ENCODE data around the gene PLCG2. TPM values are rescaled to one million over a fixed set of nuclear protein-coding genes. Genes with fewer than 3 reads are reported as not detected.

Gene PLCG2
- total RNA-seq, 1 experiment from 2014 or later: 3.5 TPM

GRCh38 chr16:82010649-82011048 is 231.6 kb downstream of the PLCG2 start:
- H3K27me3 ChIP-seq (ENCODE audit: low read length): no peaks in the 10 kb centered on the region
- no peak for TF ChIP-seq EZH2phosphoT487 (IDR thresholded peaks at IDR 0.05; ENCODE audit: borderline replicate concordance, low read length)
- no peak for TF ChIP-seq EZH2 (IDR thresholded peaks at IDR 0.05; ENCODE audit: low read length, unreplicated experiment)
- no peak for TF ChIP-seq CTCF (conservative IDR thresholded peaks at IDR 0.05; ENCODE audit: low read depth, low read length)
- DNase-seq: no peak
- H4K20me1 ChIP-seq (ENCODE audit: low read length): no peaks in the 10 kb centered on the region
- no peaks in the 10 kb centered on the region for H3K4me1 ChIP-seq (ENCODE audit: insufficient read depth, low read length)
- no TSS peak for BruUV-seq (replicated peaks)
- H3K9ac ChIP-seq (ENCODE audit: low read length): no peak overlapping the region
- H3K9me2 ChIP-seq (replicated peaks; ENCODE audit: low read length): no peaks in the 10 kb centered on the region
- no peak for ATAC-seq
- H2AFZ ChIP-seq (ENCODE audit: low read length): no peak overlapping the region
- no peak overlapping the region for H3K4me3 ChIP-seq (ENCODE audit: low read length)
- intact Hi-C loops (cut with micrococcal nuclease): no loop called here
- no peaks in the 10 kb centered on the region for H3K36me3 ChIP-seq (ENCODE audit: low read depth, low read length)
- CTCF ChIA-PET: no interaction called here
- H3K27ac ChIP-seq (ENCODE audit: low read length): no peak overlapping the region
- H3K9me3 ChIP-seq (ENCODE audit: low read length): 0 out of 2 replicates have a peak, but pooled peaks cover 4% of the 10 kb centered on the region
- no peaks in the 10 kb centered on the region for H3F3A ChIP-seq (ENCODE audit: low read length, unreplicated experiment)
- no peak overlapping the region for H3K4me2 ChIP-seq (ENCODE audit: low read length)
- no peaks in the 10 kb centered on the region for H3K79me2 ChIP-seq (ENCODE audit: low read length)
- POLR2A ChIA-PET (ENCODE audit: unreplicated experiment): no interaction called here

- Histone ChIP-seq H4K20me1 (ENCODE audit: low read length) (no peaks in the 10 kb centered on the region), H2AFZ (ENCODE audit: low read length) (no peak within 1 kb of the TSS), H3K27ac (ENCODE audit: low read length) (no peak within 1 kb of the TSS), H3K27me3 (ENCODE audit: low read length) (no peaks in the 10 kb centered on the region), H3K9me3 (ENCODE audit: low read length) (0 out of 2 replicates have a peak, but pooled peaks cover 4% of the 10 kb centered on the region), H3K4me2 (ENCODE audit: low read length) (no peak within 1 kb of the TSS), H3K79me2 (ENCODE audit: low read length) (no peaks in the 10 kb centered on the region), H3K4me1 (ENCODE audit: insufficient read depth, low read length) (no peaks in the 10 kb centered on the region), H3K36me3 (ENCODE audit: low read depth, low read length) (no peaks in the 10 kb centered on the region), H3K9me2 (replicated peaks; ENCODE audit: low read length) (no peaks in the 10 kb centered on the region), H3K4me3 (ENCODE audit: low read length) (no peak within 1 kb of the TSS), H3K9ac (ENCODE audit: low read length) (no peak within 1 kb of the TSS), H3F3A (ENCODE audit: low read length, unreplicated experiment) (no peaks in the 10 kb centered on the region)
- POLR2A ChIA-PET (ENCODE audit: unreplicated experiment): no interaction called here
- CTCF ChIA-PET: no interaction called here
- DNase-seq: no peak
- intact Hi-C loops (cut with micrococcal nuclease): no loop called here
- BruUV-seq (replicated peaks): no TSS peak
- TF ChIP-seq CTCF (conservative IDR thresholded peaks at IDR 0.05; ENCODE audit: low read depth, low read length): no peak
- TF ChIP-seq EZH2 (IDR thresholded peaks at IDR 0.05; ENCODE audit: low read length, unreplicated experiment): no peak
- no peak for TF ChIP-seq EZH2phosphoT487 (IDR thresholded peaks at IDR 0.05; ENCODE audit: borderline replicate concordance, low read length)
- no peak for ATAC-seq
Measured at GRCh38 chr16:82011199-82011641, 232.1 kb downstream of the PLCG2 start, which contains the start of gene SDR42E1. SDR42E1 (minus strand) TSS chr16:82011470; CDS start chr16:82000858, 10,612 bp downstream.

Other genes starting within 250 kb of the PLCG2 start
- gene SDR42E1, start 232.2 kb downstream of the PLCG2 start, total RNA-seq (2014; rRNA removed): not detected in 2 replicates